GM21619 (cell line): ENCODE data around the gene SULT4A1.
A peak's percentile ranks its signal among the peaks of the same experiment; 100 is the strongest.

Experiments
- ATAC-seq: cut with Tn5 transposase; IDR thresholded peaks from one replicate; pipeline ENCODE4 v1.9.1; 2021; ENCODE audit not compliant: unreplicated experiment

SULT4A1 gene

DNA sequence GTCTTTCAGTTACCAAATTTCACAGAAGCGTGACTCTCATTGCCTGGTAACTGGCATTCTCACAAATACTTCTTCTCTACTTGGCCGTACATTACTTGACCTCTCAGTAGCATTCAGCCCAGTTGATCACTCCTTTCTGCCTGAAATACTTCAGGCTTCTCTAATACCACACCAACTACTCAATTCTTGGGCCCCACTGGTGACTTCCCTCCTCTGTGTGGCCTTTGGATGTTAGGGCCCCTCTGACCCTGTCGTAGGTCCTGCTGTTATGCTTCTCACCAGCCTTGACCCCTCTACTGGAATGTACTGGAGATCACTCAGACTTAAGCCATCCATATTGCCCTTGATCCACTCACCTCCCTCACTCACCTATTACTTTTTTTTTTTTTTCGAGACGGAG is 48.0 kb downstream of the SULT4A1 start:
- ATAC-seq = no peak

DNA sequence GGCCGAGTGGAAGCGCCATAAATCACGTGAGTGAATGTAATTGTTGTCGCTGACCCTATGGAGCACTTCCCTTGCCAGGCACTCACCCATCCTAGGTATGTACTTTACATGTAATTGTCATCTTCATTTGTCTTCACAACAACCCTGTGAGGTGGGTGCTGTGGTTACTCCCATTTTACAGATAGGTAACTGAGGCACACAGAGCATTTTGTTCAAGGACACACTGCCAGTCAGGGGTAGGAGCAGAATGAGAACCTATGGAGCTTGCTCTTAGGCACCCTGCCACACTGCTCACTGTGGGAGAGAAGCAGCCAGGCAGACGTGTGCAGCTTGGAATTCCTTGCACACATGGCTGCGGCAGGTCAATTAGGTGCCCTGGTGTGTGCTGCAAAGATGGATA is 49.4 kb downstream of the SULT4A1 start:
- ATAC-seq = no peak

DNA sequence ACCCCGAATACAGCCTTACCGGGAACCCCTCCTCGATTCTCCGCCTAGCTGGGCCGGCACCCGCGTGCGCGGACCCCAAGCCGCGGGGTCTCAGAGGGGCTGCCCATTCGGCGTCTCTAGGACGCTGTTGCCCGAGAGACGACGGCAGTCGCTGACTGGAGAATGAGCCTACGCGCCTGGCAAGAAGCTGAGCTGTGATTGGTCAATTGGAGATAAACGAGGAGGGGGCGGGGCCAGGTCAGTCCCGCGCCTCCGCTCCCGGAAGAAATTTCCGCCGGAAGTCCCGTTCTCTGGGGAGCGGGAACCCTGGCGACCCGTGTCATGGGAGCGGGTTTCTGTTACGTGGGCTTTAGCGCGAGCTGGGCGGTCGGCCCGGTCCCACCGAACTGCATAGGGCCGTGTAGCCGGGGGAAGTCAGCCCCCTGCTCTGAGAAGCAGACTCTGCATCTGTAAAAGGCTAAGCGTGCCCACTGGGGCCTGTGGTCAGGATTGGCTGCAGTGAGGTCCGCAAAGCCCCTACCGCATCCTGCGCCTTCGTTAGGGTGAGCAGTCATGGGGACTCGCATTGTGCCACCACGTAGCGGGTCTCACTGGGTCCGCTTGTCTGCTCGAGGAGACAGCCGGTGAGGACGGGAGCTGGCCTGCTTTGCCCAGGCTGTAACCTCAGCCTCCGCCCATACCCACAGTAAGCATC is 50.0 kb downstream of the SULT4A1 start, which contains the start of gene EFCAB6:
TSS of gene EFCAB6 (minus strand) at position 157 of the 694 bp plus-strand sequence. CDS start 29,987 bp downstream, outside the sequence.
- ATAC-seq = peak; percentile 91

DNA sequence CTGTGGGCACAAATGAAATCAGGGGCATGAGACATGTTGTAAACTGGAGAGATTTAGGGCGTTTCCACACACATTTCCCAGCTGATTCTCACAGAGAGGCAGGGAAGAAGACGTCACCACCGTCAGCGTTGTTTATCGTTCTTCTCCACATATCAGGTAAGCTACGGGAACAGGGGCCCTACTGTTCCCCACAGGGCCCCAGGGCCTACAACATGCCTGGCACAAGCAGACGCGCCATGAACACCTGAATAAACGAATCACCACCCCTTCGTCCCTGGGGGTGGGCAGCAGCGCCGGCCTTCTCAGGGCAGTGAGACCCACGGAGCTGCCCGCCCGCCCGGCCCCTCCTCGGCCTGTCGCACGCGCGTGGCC is 50.5 kb downstream of the SULT4A1 start:
- peak; percentile 10 for ATAC-seq

- ATAC-seq = no peak
Measured at GRCh38 chr22:43802897-43803495, 59.3 kb downstream of the SULT4A1 start.

GRCh38 chr22:43800970-43801369 is 61.3 kb downstream of the SULT4A1 start:
- no peak for ATAC-seq

- ATAC-seq = no peak
Measured at GRCh38 chr22:43798492-43798891, 63.8 kb downstream of the SULT4A1 start.

DNA sequence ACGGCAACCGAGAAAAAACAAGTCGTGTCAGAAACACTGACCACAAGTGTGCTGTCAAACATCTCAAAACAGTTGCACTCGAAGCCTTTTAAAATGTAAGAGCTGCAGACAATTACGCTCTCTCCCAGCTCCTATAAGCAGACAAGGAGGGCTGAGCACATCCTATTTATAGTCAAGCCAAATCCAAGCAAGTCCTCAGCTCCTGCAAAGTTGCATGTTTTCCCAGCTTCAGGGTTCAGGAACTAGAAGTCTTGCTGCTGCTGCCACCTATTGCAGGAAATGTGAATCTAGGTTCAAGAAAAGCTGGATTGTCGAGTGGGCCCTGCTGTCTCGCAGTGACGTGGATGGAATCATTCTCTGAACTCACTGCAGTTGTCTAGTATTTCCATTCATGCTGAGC is 65.7 kb downstream of the SULT4A1 start:
- no peak for ATAC-seq

- no peak for ATAC-seq
Measured at GRCh38 chr22:43795320-43795719, 67.0 kb downstream of the SULT4A1 start.

DNA sequence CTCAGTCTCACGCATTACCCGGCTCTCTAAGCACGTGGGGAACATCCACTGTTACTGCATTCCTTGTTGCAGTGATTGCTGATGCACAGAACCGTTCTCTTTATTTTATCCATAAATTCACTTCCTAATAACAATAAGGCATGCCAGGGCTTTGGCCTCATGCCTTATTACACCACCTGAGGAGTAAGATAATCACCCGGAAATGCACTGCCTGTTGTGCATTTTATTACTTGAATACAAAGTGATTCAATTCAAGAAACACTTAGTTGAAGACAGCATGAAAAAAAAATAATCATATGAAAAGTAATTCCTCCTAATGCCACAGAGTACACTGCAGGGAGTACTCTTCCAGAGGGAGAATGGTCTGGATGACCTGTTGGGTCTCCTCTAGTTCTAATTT is 69.4 kb downstream of the SULT4A1 start:
- ATAC-seq = no peak

DNA sequence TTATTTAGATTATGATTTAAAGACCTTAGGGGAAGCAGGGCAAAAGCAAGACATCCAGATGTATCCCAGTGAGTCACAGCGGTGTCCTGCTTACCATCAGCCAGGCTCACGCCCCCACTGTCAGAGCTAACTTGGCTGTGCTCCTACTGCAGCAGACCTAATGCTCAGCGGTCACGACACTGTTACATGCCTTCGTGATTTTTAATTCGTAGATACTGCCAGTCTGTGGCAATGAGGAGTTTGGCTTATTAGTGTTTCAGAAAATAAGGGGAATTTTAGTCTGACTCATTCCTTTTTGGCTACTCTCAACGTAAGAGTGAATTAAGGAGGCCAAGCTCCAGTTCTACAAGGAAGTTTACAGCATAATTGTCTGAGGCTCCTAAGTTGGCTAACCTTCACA is 72.9 kb downstream of the SULT4A1 start:
- no peak for ATAC-seq

- no peak for ATAC-seq
Measured at GRCh38 chr22:43783777-43784176, 78.5 kb downstream of the SULT4A1 start.

- no peak for ATAC-seq
Measured at GRCh38 chr22:43782448-43782847, 79.9 kb downstream of the SULT4A1 start.

GRCh38 chr22:43777286-43777685 is 85.0 kb downstream of the SULT4A1 start:
- no peak for ATAC-seq

GRCh38 chr22:43776081-43776670 is 86.1 kb downstream of the SULT4A1 start:
- ATAC-seq = no peak
